ENCODE measurements around the gene MLLT1.
A peak's percentile ranks its signal among the peaks of the same experiment; 100 is the strongest.

Gene MLLT1

GRCh38 chr19:6253954-6254733 is 25.6 kb downstream of the MLLT1 start:
- DNase-seq = no peak

- no peak for DNase-seq
Observed at GRCh38 chr19:6252066-6252465, 27.7 kb downstream of the MLLT1 start.

- DNase-seq = no peak
Observed at GRCh38 chr19:6250909-6251308, 28.9 kb downstream of the MLLT1 start.

- no peak for DNase-seq
Observed at GRCh38 chr19:6250024-6250615, 29.7 kb downstream of the MLLT1 start.

GRCh38 chr19:6249296-6249695 is 30.5 kb downstream of the MLLT1 start:
- no peak for DNase-seq

GRCh38 chr19:6248844-6249243 is 30.9 kb downstream of the MLLT1 start:
- no peak for DNase-seq

GRCh38 chr19:6248341-6248740 is 31.4 kb downstream of the MLLT1 start:
- no peak for DNase-seq

- DNase-seq = no peak
Observed at GRCh38 chr19:6247007-6247288, 32.8 kb downstream of the MLLT1 start.

GRCh38 chr19:6246174-6247006 is 33.4 kb downstream of the MLLT1 start:
- no peak for DNase-seq

- DNase-seq = no peak
Observed at GRCh38 chr19:6242677-6243076, 37.1 kb downstream of the MLLT1 start.

GRCh38 chr19:6241680-6242377 is 37.9 kb downstream of the MLLT1 start:
- no peak for DNase-seq

- DNase-seq = no peak
Observed at GRCh38 chr19:6241056-6241455, 38.7 kb downstream of the MLLT1 start.

GRCh38 chr19:6239871-6240676 is 39.7 kb downstream of the MLLT1 start:
- no peak for DNase-seq

- DNase-seq = peak; percentile 33 to 36
Observed at GRCh38 chr19:6239401-6239844, 40.4 kb downstream of the MLLT1 start.

GRCh38 chr19:6238643-6239281 is 41.0 kb downstream of the MLLT1 start:
- no peak for DNase-seq

GRCh38 chr19:6238256-6238642 is 41.5 kb downstream of the MLLT1 start:
- DNase-seq = peak; percentile 15 to 28

GRCh38 chr19:6236310-6237291 is 43.2 kb downstream of the MLLT1 start:
- no peak for DNase-seq

GRCh38 chr19:6235031-6235951 is 44.5 kb downstream of the MLLT1 start:
- no peak for DNase-seq

GRCh38 chr19:6234527-6234926 is 45.2 kb downstream of the MLLT1 start:
- DNase-seq = no peak

All from activated CD4-positive, alpha-beta T cell treated with anti-CD3 and anti-CD28 coated beads, Interleukin-2, amount 50 U/mL, for 48 hours (primary cell).